Renal cortex interstitium (tissue), 11 donors: Measurements from ENCODE around the gene TUBGCP6. TPM values are rescaled to one million over a fixed set of nuclear protein-coding genes. Genes with fewer than 3 reads are reported as not detected.
"Not testable (repeated sequence)": the region's sequence is repeated elsewhere in the genome, so short reads cannot be mapped to it uniquely, and the experiment has no call there.

Source experiments
- DNase-seq, 11 donors: peaks; one replicate each; pipeline ENCODE4 v3.0.0-alpha.2; 2013; ENCODE audit warnings: low read depth in 9 of 11, low spot score in 4 of 11; ENCODE audit errors: extremely low read depth in 1 of 11
- polyA plus RNA-seq, 3 donors: library from polyadenylated mRNA; unstranded; fragments of 120-200 nt; gene quantifications; one replicate each; pipeline ENCODE4 v1.2.1, GENCODE V29; 2013; ENCODE audit not compliant: insufficient read length in 3 of 3

TUBGCP6 gene
- polyA plus RNA-seq, 3 donors = 30.5 to 48.2 (median 40.1) TPM

GRCh38 chr22:50168490-50169180 is 76.2 kb downstream of the TUBGCP6 start:
- DNase-seq = not testable (repeated sequence)

GRCh38 chr22:50167689-50168489 is 76.9 kb downstream of the TUBGCP6 start:
- no peak for DNase-seq

Other genes with a start within 250 kb of the TUBGCP6 start
- gene IL17REL, start 232.3 kb downstream of the TUBGCP6 start, polyA plus RNA-seq = under 1 TPM in 2 of 3 donors, not detected in 1; 0.04 to 0.06 TPM
- not detected for gene TTLL8, start 186.7 kb downstream of the TUBGCP6 start, polyA plus RNA-seq
- 1 to 10 TPM in 2 of 3 donors, under 1 TPM in 1; 0.77 to 1.4 (median 1.3) TPM for gene MLC1, start 159.6 kb downstream of the TUBGCP6 start, polyA plus RNA-seq
- gene MOV10L1, start 155.0 kb downstream of the TUBGCP6 start, polyA plus RNA-seq = 1 to 10 TPM in 1 of 3 donors, under 1 TPM in 2; 0.58 to 1.3 (median 0.78) TPM
- gene PANX2, start 74.3 kb downstream of the TUBGCP6 start, polyA plus RNA-seq = 1 to 10 TPM; 1.3 to 2.2 (median 1.5) TPM
- 10 to 100 TPM; 17.5 to 31.3 (median 29.6) TPM for gene TRABD, start 59.1 kb downstream of the TUBGCP6 start, polyA plus RNA-seq
- 10 to 100 TPM; 16.9 to 31.1 (median 24.0) TPM for gene SELENOO, start 44.0 kb downstream of the TUBGCP6 start, polyA plus RNA-seq
- 10 to 100 TPM; 17.1 to 34.3 (median 27.7) TPM for gene HDAC10, start 6.2 kb upstream of the TUBGCP6 start, polyA plus RNA-seq
- 10 to 100 TPM; 11.5 to 18.9 (median 17.5) TPM for gene MAPK12, start 16.7 kb upstream of the TUBGCP6 start, polyA plus RNA-seq
- gene MAPK11, start 25.4 kb upstream of the TUBGCP6 start, polyA plus RNA-seq = 10 to 100 TPM in 1 of 3 donors, 1 to 10 TPM in 2; 6.7 to 10.1 (median 8.9) TPM
- 100 to 1,000 TPM; 187 to 248 (median 239) TPM for gene PLXNB2, start 62.6 kb upstream of the TUBGCP6 start, polyA plus RNA-seq
- 10 to 100 TPM; 11.9 to 21.1 (median 16.8) TPM for gene DENND6B, start 82.0 kb upstream of the TUBGCP6 start, polyA plus RNA-seq
- 10 to 100 TPM; 34.4 to 58.1 (median 44.6) TPM for gene PPP6R2, start 98.3 kb upstream of the TUBGCP6 start, polyA plus RNA-seq
- gene SBF1, start 230.0 kb upstream of the TUBGCP6 start, polyA plus RNA-seq = 10 to 100 TPM; 28.4 to 46.4 (median 45.6) TPM
- 1 to 10 TPM; 3.8 to 6.9 (median 4.6) TPM for gene ADM2, start 236.5 kb upstream of the TUBGCP6 start, polyA plus RNA-seq
- 10 to 100 TPM in 1 of 3 donors, 1 to 10 TPM in 2; 2.4 to 13.6 (median 3.0) TPM for gene MIOX, start 241.8 kb upstream of the TUBGCP6 start, polyA plus RNA-seq